Measurements from ENCODE around the gene ACTG1. TPM values are rescaled to one million over a fixed set of nuclear protein-coding genes. Genes with fewer than 3 reads are reported as not detected.

ACTG1 gene
- total RNA-seq, 1 donor: 10,242 TPM

DNA sequence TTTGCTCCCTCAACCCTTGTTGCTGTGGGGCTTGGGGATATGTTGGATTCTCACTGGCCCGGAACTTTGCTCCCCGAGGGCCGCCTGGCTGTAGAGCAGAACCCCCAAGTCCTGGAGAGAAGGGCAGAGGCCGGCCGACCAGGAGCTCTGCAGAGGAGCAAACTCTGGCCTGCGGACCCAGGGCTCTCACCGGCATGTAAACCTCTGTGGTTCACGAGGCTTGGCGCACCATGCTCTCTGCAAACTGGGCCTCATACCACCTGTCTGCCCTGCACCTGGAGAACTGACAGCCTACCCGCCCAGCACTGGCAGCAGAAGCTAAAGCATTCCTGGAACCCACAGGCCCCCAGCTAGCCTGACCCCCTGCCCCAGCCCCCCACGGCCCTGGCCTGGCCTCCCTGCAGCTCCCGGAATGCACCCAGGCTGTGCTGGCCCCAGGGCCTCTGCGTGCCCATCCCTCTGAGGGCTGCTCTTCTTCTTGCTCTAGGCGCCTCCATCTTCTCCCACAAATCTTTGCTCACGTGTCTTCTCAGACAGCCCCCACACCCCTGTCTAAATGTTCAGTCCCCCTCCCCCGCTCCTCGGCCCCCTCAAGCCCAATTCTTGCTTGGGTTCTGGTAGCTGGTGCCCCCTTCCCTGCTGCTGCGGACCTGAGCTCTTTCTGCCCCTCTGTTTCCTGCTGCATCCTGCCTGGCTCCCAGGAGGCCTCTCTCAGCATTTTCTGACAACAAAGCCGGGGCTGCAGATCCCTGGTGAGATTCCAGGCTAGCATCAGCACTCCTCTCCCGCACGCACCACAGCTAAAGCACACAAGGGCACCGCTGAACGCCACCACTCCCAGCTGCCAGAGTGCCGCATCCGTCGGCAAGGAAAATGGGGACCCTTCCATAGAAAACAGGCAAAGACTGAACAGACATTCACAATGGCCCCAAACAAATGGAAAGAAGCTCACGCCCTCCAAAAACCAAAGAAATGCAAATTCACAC lies 23.3 kb downstream of the ACTG1 start:
- no peak overlapping the region for H3K4me3 ChIP-seq (ENCODE audit: low read depth, low read length)
- TF ChIP-seq, protein P1, sequence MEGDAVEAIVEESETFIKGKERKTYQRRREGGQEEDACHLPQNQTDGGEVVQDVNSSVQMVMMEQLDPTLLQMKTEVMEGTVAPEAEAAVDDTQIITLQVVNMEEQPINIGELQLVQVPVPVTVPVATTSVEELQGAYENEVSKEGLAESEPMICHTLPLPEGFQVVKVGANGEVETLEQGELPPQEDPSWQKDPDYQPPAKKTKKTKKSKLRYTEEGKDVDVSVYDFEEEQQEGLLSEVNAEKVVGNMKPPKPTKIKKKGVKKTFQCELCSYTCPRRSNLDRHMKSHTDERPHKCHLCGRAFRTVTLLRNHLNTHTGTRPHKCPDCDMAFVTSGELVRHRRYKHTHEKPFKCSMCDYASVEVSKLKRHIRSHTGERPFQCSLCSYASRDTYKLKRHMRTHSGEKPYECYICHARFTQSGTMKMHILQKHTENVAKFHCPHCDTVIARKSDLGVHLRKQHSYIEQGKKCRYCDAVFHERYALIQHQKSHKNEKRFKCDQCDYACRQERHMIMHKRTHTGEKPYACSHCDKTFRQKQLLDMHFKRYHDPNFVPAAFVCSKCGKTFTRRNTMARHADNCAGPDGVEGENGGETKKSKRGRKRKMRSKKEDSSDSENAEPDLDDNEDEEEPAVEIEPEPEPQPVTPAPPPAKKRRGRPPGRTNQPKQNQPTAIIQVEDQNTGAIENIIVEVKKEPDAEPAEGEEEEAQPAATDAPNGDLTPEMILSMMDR (IDR thresholded peaks at IDR 0.05; ENCODE audit: insufficient read depth, low read depth, low read length): no peak
- no peak for DNase-seq (ENCODE audit: low read depth)

- no peak for DNase-seq (ENCODE audit: low read depth)
- H3K4me3 ChIP-seq (ENCODE audit: low read depth, low read length): peak overlapping the region; percentile 62
- TF ChIP-seq, protein P1 (IDR thresholded peaks at IDR 0.05; ENCODE audit: insufficient read depth, low read depth, low read length): no peak
Observed at GRCh38 chr17:81488276-81488860, 24.2 kb downstream of the ACTG1 start.

DNA sequence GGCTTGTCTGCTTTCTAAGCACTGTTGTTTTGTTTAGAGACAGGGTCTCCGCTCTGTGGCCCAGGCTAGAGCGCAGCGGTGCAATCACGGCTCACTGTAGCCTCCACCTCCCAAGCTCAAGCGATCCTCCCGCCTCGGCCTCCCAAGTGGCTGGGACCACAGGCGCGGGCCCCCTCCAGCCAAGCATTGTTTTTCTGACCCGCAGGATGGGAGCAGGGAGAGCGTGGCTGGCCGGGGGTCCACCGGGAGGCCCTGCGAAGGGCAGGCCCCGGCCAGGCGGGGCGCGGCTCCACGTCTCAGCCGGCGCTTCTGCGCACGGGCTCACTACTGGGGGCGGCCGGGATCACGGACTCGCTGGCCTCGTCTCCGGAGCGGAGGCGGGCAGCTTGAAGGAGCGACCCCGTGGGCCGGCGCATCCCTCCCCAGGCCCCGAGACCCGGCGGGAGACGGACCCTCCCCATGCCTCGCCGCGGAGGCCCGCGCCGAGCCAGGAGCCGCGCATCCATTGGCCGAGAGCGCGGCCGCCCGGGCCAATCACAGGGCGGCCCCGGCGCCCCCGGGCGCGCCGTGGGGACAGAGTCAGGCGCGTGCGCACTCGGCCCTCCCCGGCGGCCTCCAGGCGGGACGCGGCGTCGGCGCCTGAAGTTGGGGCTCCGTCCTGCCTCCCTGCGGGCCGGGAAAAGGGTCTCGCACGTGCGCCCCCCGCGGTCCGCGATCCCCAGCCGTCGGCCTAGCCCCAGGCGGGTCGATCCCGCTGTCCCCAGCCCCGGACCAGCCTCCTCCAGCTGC lies 24.9 kb downstream of the ACTG1 start:
- H3K4me3 ChIP-seq (ENCODE audit: low read depth, low read length): peak overlapping the region; percentile 62
- TF ChIP-seq, protein P1 (IDR thresholded peaks at IDR 0.05; ENCODE audit: insufficient read depth, low read depth, low read length): no peak
- DNase-seq (ENCODE audit: low read depth): peak; percentile 66

DNA sequence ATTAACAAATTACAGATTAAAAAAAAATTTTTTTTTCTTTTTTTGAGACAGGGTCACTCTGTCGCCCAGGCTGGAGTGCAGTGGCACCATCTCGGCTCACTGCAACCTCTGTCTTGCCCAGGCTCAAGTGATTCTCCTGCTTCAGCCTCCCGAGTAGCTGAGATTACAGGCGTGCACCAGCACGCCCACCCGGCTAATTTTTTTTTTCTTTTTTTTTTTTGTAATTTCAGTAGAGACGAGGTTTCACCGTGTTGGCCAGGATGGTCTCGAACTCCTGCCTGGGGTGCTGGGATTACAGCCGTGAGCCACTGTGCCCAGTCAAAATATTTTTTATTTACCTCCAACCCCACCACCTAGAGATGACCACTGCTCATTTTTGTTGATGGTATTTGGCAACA lies 25.5 kb downstream of the ACTG1 start:
- TF ChIP-seq, protein P1 (IDR thresholded peaks at IDR 0.05; ENCODE audit: insufficient read depth, low read depth, low read length): no peak
- no peak overlapping the region for H3K4me3 ChIP-seq (ENCODE audit: low read depth, low read length)

GRCh38 chr17:81486199-81486810 lies 26.3 kb downstream of the ACTG1 start:
- TF ChIP-seq, protein P1 (IDR thresholded peaks at IDR 0.05; ENCODE audit: insufficient read depth, low read depth, low read length): no peak
- no peak overlapping the region for H3K4me3 ChIP-seq (ENCODE audit: low read depth, low read length)
- no peak for DNase-seq (ENCODE audit: low read depth)

More for the DNA sequence above, 25.5 kb downstream of the ACTG1 start:
- no peak for DNase-seq (ENCODE audit: low read depth)
